Upper lobe of left lung (tissue), 4 donors: ENCODE data around the gene GP2.

ENCODE experiments used
- EP300 ChIP-seq, 4 donors: sonication (generic); formaldehyde crosslinking; IDR thresholded peaks; one replicate each; pipeline ENCODE4 v1.5.1; 2017; ENCODE audit warnings: antibody characterized with exemption in 4 of 4, control low read depth in 2 of 4
- POLR2A ChIP-seq, 4 donors: fragments of 450-650 bp; IDR thresholded peaks; one replicate each; pipeline ENCODE4 v1.5.1; 2016 to 2017; ENCODE audit warnings: antibody characterized with exemption in 4 of 4, mild to moderate bottlenecking in 2 of 4
- POLR2AphosphoS5 ChIP-seq, 2 donors: sonication (generic); formaldehyde crosslinking; IDR thresholded peaks; one replicate each; pipeline ENCODE4 v1.5.1; 2017; ENCODE audit warnings: antibody characterized with exemption in 2 of 2

DNA sequence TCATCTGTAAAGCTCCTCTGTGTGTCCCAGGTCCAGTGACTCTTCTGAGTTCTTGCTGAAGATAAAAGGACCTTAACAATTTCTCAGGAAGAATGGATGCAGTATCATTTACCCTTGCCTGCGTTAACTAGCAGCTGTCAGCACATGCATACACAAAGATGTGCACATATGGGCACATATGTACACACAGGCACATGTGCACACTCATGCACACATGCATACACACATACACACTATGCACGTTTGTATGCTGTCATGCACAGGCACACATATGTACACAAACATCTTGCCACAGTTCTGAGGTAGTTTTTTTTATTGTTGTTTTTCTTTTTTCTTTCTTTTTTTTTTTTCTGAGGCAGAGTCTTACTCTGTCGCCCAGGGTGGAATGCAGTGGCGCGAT, 24.9 kb downstream of the GP2 start:
- no peak for TF ChIP-seq POLR2A (IDR thresholded peaks at IDR 0.05)
- no peak for TF ChIP-seq EP300 (IDR thresholded peaks at IDR 0.05)
- no peak for TF ChIP-seq POLR2AphosphoS5 (IDR thresholded peaks at IDR 0.05)
